Stomach (tissue), 4 donors: ENCODE measurements around the gene IGDCC3.

ENCODE experiments used
- CTCF ChIP-seq, 7 experiments: fragments of 450-650 bp in 4 of 7; fragments of 200-600 bp in 3 of 7; sonication (generic) in 3 of 7; IDR thresholded peaks; one replicate each; pipeline ENCODE4 v1.5.1; 2016 to 2019; ENCODE audit warnings: antibody characterized with exemption in 7 of 7, control low read depth in 2 of 7, mild to moderate bottlenecking in 1 of 7
- EP300 ChIP-seq: sonication (generic); formaldehyde crosslinking; IDR thresholded peaks from one replicate; pipeline ENCODE4 v1.6.1; 2017; ENCODE audit warnings: antibody characterized with exemption
- POLR2A ChIP-seq, 4 donors: fragments of 450-650 bp; IDR thresholded peaks; one replicate each; pipeline ENCODE4 v1.6.1; 2016; ENCODE audit warnings: antibody characterized with exemption in 4 of 4, control low read depth in 2 of 4, mild to moderate bottlenecking in 1 of 4, moderate library complexity in 1 of 4
- POLR2AphosphoS5 ChIP-seq, 3 donors: sonication (generic); formaldehyde crosslinking; IDR thresholded peaks; one replicate each; pipeline ENCODE4 v1.6.1; 2016; ENCODE audit warnings: antibody characterized with exemption in 3 of 3

- TF ChIP-seq CTCF (IDR thresholded peaks at IDR 0.05) (no peak), POLR2A (IDR thresholded peaks at IDR 0.05) (no peak), POLR2AphosphoS5 (IDR thresholded peaks at IDR 0.05) (no peak), EP300 (no peak)
These were observed 15.9 kb downstream of the IGDCC3 start for GRCh38 chr15:65361708-65362459.
